Effector memory CD8-positive, alpha-beta T cell (primary cell): Measurements from ENCODE around the gene TMEM63C.
"Not testable (repeated sequence)": the region's sequence is repeated elsewhere in the genome, so short reads cannot be mapped to it uniquely, and the experiment has no call there.

Experiments
- ATAC-seq: fragments of 150-1000 bp; cut with Tn5 transposase; replicated peaks from 2 replicates; pipeline ENCODE4 v1.10.0; 2021; ENCODE audit warnings: mild to moderate bottlenecking, moderate library complexity
- DNase-seq, 3 experiments: peaks; one replicate each; pipeline ENCODE4 v3.0.0; 2021
- H3K27ac Mint-ChIP-seq, 2 donors: one replicate each; pipeline ENCODE4 v1.8.0; 2022; ENCODE audit warnings: mild to moderate bottlenecking in 2 of 2, mixed read lengths in 2 of 2, moderate library complexity in 2 of 2
- H3K27me3 Mint-ChIP-seq, 2 donors: one replicate each; pipeline ENCODE4 v1.8.0; 2022; ENCODE audit warnings: mixed read lengths in 2 of 2
- H3K36me3 Mint-ChIP-seq: one replicate; pipeline ENCODE4 v1.8.0; 2022; ENCODE audit warnings: mild to moderate bottlenecking, moderate library complexity, mixed read lengths; ENCODE audit not compliant: insufficient read depth
- H3K4me1 Mint-ChIP-seq, 2 donors: one replicate each; pipeline ENCODE4 v1.8.0; 2022; ENCODE audit warnings: low read depth in 2 of 2, mixed read lengths in 2 of 2
- H3K4me3 Mint-ChIP-seq, 2 donors: one replicate each; pipeline ENCODE4 v1.8.0; 2022; ENCODE audit warnings: mild to moderate bottlenecking in 2 of 2, mixed read lengths in 2 of 2, moderate library complexity in 2 of 2
- H3K9me3 Mint-ChIP-seq, 2 donors: one replicate each; pipeline ENCODE4 v1.8.0; 2022; ENCODE audit warnings: mixed read lengths in 2 of 2

The TMEM63C gene

GRCh38 chr14:77278461-77279230 lies 97.0 kb downstream of the TMEM63C start:
- Mint-ChIP-seq H3K4me1 (no peaks in the 10 kb centered on the region), H3K27ac (no peak overlapping the region), H3K9me3 (no peaks in the 10 kb centered on the region), H3K27me3 (peaks cover 0 to 4% of the 10 kb centered on the region in 2 donors), H3K4me3 (no peak overlapping the region), H3K36me3 (no peaks in the 10 kb centered on the region)
- DNase-seq: no peak
- no peak for ATAC-seq

DNA sequence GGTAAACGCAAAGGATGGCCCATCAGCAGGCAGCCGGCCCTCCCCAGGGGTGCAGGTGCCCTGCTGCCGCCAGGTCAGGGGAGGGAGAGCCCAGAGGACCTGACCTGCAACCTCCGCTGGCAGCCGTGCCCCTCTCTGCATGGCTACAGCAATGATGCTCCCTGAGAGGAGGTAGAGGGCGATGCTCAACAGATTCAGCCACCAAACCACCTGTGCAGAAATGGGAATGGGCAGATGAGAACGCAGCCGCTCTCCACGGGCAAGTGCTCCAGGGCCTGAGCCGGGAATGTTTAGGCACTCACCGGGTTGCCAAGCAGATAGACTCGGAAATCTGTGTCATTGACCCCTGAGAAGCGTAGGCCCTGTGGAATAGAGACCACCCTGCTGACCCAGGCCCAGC lies 98.1 kb downstream of the TMEM63C start:
- DNase-seq: no peak
- Mint-ChIP-seq H3K27ac (no peak overlapping the region), H3K36me3 (no peaks in the 10 kb centered on the region), H3K27me3 (no peaks in the 10 kb centered on the region), H3K9me3 (no peaks in the 10 kb centered on the region), H3K4me1 (no peaks in the 10 kb centered on the region), H3K4me3 (no peak overlapping the region)
- ATAC-seq: no peak

DNA sequence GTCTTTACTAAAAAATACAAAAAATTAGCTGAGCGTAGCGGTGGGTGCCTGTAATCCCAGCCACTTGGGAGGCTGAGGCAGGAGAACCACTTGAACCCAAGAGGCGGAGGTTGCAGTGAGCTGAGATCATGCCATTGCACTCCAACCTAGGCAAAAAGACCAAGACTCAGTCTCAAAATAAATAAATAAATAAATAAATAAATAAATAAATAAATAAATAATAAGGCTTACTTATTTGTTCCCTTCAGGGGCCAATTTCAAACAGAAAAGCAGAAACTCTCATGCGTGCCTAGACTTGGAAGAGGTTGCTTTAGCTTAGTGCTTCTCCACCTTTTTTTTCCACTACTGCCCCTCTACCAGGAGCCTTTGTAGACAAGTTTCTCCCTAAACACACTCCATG lies 99.3 kb downstream of the TMEM63C start:
- H3K27ac Mint-ChIP-seq, H3K4me3 Mint-ChIP-seq, ATAC-seq, H3K9me3 Mint-ChIP-seq, DNase-seq, H3K27me3 Mint-ChIP-seq, H3K36me3 Mint-ChIP-seq, H3K4me1 Mint-ChIP-seq: not testable (repeated sequence)

DNA sequence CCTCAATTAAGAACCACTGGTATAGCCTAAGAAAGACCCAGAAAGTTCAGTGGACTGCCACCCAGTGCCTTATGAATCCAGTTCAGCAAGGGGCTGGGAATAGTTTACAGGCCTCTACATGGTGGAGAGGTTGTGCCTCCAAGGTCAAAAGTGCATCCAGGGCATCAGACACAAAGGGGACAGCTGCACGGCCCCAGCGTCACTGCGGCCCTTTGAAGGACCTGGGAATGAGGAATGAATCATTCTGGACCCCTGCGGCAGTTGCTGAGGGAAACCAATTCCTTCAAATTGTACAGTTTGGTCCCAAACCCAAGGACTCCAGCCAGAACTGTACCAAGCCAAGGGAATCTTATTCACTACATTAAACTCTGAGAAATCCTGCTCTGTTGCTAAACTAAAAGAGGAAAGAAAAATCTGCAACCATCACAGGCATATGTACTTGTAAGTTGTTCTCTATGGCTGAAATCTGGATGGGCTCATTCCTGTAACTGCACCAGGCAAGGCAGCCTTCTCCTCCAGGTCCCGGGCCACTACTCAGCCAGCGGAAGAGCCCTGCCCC lies 100.3 kb downstream of the TMEM63C start:
- no peak for DNase-seq
- no peak for ATAC-seq
- H3K4me1 Mint-ChIP-seq: no peaks in the 10 kb centered on the region
- H3K27me3 Mint-ChIP-seq: no peaks in the 10 kb centered on the region
- H3K4me3 Mint-ChIP-seq: no peak overlapping the region
- H3K9me3 Mint-ChIP-seq: no peaks in the 10 kb centered on the region
- no peak overlapping the region for H3K27ac Mint-ChIP-seq
- peaks cover 5% of the 10 kb centered on the region for H3K36me3 Mint-ChIP-seq

DNA sequence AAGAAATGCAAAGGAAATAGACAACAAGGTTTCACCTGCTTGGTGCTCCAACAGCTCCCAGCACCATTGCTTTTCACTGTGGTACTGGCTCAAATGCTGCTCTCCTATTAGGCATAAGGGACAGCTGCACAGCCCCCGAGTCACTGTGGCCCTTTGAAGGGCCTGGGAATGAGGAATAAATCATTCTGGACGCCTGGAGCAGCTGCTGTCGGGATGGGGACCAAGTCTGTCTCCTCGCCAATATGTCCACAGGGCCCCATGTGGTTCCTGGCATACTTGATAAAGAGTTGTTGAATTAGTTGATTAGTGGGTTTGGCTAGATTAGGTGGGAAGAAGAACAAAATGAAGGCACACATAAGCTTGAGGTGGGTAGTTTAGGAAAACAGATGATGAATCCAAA lies 102.5 kb downstream of the TMEM63C start:
- H3K9me3 Mint-ChIP-seq: no peaks in the 10 kb centered on the region
- no peaks in the 10 kb centered on the region for H3K4me1 Mint-ChIP-seq
- H3K27ac Mint-ChIP-seq: no peak overlapping the region
- H3K27me3 Mint-ChIP-seq: no peaks in the 10 kb centered on the region
- DNase-seq: no peak
- H3K4me3 Mint-ChIP-seq: no peak overlapping the region
- H3K36me3 Mint-ChIP-seq: peaks cover 7% of the 10 kb centered on the region
- ATAC-seq: no peak

DNA sequence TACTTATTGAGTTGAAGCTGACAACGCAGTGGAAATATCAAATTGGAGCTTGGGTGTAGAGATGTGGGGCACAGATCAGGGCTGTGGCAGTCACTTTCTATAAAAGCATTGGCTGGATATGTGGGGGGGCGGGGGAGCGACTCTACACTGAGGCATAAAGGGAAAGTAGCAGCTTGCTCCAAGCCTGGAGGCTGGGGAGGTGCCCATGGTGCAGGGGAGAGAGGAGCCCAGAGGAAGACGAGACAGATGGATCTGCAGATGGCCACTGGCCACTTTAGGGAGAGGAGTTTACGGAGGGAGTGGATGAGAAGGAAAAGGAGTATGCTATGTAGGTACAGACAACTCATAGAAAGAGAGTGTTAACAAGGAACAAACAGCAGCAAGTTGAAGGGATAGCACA lies 102.9 kb downstream of the TMEM63C start:
- H3K9me3 Mint-ChIP-seq: no peaks in the 10 kb centered on the region
- no peak for ATAC-seq
- H3K36me3 Mint-ChIP-seq: peaks cover 7% of the 10 kb centered on the region
- no peak overlapping the region for H3K27ac Mint-ChIP-seq
- H3K27me3 Mint-ChIP-seq: no peaks in the 10 kb centered on the region
- no peak overlapping the region for H3K4me3 Mint-ChIP-seq
- DNase-seq: no peak
- no peaks in the 10 kb centered on the region for H3K4me1 Mint-ChIP-seq

DNA sequence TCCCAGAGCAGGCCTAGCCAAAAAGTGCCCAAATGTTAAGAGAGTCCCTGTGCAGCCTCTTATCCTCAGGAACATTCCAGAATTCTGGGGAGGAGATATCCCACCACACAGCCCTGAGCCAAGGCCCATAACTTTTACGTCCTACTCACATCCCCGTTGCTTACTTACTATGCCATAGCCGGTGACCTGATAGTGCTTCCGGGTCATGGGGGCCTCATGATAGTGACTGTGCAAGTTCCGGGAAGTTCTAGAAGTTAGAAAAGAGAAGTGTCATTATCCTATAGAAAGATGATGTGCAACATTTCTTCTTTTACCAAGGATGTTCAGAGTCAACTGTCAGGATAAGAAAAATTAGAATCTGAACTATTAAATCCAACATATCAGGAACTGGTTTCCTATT lies 105.0 kb downstream of the TMEM63C start:
- Mint-ChIP-seq H3K36me3 (peaks cover 7% of the 10 kb centered on the region), H3K27me3 (no peaks in the 10 kb centered on the region), H3K27ac (no peak overlapping the region), H3K4me3 (no peak overlapping the region), H3K9me3 (no peaks in the 10 kb centered on the region), H3K4me1 (no peaks in the 10 kb centered on the region)
- DNase-seq: no peak
- no peak for ATAC-seq

DNA sequence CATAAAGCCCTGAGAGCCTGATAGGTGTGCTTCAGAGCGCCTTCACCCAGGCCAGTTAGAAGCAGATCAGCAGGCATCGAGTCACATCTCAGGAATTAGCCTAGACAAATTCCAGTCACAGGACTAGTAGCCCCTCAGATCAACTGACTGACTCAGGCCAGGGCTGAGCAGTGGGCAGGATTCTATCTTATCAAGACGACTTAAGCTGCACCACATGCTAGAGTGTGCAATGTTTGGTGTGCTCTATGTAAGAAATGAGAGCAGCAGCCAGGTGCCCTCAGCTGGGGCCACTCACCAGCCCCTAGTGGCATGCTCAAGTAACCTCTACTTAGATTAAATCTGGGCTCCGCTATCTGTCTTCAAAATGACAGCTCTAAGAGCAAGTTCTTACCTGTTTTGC lies 109.1 kb downstream of the TMEM63C start:
- DNase-seq (no peak), ATAC-seq (no peak)
- Mint-ChIP-seq H3K27ac (no peak overlapping the region), H3K4me1 (no peaks in the 10 kb centered on the region), H3K4me3 (no peak overlapping the region), H3K36me3 (peaks cover 7% of the 10 kb centered on the region), H3K27me3 (no peaks in the 10 kb centered on the region), H3K9me3 (no peaks in the 10 kb centered on the region)

DNA sequence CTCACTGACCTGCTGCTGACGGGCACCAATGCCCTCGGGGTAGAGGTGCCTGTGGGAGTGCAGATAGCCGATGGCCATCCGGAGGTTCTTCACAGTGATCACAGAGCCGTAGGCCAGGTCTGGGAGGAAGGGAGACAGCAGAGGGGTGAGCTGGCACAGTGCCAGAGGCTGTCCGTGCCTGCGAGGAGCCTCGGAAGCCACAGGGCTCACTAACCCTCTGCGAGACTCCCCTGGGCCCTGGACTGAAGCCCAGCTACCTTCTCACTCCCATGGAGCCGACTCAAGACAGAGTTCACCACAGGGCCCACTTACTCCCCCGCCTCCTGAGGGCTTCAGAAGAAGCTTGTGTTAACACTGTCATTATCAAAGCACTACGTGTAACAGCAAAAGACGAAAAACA lies 114.6 kb downstream of the TMEM63C start:
- H3K27ac Mint-ChIP-seq: no peak overlapping the region
- H3K4me3 Mint-ChIP-seq: no peak overlapping the region
- H3K36me3 Mint-ChIP-seq: no peaks in the 10 kb centered on the region
- DNase-seq: no peak
- H3K9me3 Mint-ChIP-seq: no peaks in the 10 kb centered on the region
- no peak for ATAC-seq
- no peaks in the 10 kb centered on the region for H3K27me3 Mint-ChIP-seq
- H3K4me1 Mint-ChIP-seq: no peaks in the 10 kb centered on the region

DNA sequence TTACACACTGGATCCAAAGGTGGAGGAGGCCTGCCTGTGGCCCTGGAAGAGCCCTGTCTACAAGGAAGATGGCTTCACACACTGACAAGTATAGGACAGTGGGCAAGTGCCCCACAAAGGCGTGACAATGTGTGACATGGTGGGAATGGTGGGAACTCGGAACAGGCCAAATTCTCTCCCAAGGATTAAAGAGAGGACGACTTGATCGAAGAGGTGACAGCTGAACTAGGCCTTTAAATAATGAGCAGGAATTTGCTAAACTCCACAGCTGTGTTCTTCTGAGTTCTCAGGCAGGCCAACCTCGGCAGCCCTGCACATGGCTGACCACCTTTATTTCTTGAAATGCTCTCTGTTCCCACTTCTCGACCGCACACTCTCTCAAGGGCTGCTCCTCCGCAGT lies 115.3 kb downstream of the TMEM63C start:
- Mint-ChIP-seq H3K36me3 (no peaks in the 10 kb centered on the region), H3K4me3 (no peak overlapping the region), H3K27ac (no peak overlapping the region), H3K4me1 (no peaks in the 10 kb centered on the region), H3K9me3 (no peaks in the 10 kb centered on the region), H3K27me3 (no peaks in the 10 kb centered on the region)
- ATAC-seq (no peak), DNase-seq (no peak)

DNA sequence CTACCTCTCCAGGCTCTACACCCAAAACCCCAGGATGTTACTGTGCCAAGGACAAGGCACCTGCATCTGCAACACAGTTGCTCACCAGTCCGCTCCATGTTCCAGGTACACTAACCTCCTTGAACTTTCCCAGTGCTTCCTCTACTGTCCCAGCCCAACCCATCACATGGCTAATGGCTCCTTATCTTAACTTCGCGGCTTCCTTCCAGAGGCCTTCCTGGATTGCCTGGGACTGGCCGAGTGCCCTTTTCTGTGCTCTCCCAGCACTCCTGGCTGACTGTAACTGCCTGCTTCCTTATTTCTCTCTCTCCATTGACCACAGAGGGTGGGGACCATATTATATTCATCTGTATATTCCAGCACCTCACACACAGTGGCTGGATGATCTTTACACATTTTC lies 118.2 kb downstream of the TMEM63C start:
- ATAC-seq: no peak
- peaks cover 3 to 4% of the 10 kb centered on the region in 2 donors for H3K4me1 Mint-ChIP-seq
- no peak overlapping the region for H3K27ac Mint-ChIP-seq
- no peak for DNase-seq
- no peaks in the 10 kb centered on the region for H3K27me3 Mint-ChIP-seq
- H3K9me3 Mint-ChIP-seq: no peaks in the 10 kb centered on the region
- H3K36me3 Mint-ChIP-seq: peaks cover 2% of the 10 kb centered on the region
- H3K4me3 Mint-ChIP-seq: no peak overlapping the region

GRCh38 chr14:77301103-77301502 lies 119.5 kb downstream of the TMEM63C start:
- H3K9me3 Mint-ChIP-seq: no peaks in the 10 kb centered on the region
- H3K27me3 Mint-ChIP-seq: no peaks in the 10 kb centered on the region
- H3K36me3 Mint-ChIP-seq: peaks cover 2% of the 10 kb centered on the region
- H3K4me1 Mint-ChIP-seq: peaks cover 3 to 4% of the 10 kb centered on the region in 2 donors
- peak; percentile 24 for ATAC-seq
- DNase-seq: peak in 2 of 3 experiments; percentile 9 to 21
- H3K4me3 Mint-ChIP-seq: no peak overlapping the region
- no peak overlapping the region for H3K27ac Mint-ChIP-seq

DNA sequence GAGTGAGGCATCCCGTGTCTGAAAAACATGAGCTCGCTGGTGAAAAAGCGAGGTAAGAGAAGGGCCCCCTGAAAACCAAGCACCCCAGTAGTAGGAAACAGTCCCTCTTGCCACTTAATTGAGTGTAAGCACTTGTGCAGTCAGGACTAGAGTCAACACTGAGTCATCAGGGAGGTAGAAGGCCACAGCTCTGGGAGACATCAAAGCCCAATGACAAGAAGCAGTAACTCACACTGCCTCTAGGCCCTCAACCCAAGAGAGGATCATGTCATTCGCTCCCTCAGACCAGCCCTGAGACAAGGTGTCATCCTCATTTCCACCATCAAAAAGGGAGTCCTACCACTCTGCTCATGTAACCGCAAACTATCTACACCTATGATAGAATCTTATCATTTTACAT lies 121.3 kb downstream of the TMEM63C start:
- Mint-ChIP-seq H3K4me1 (peaks cover 3 to 4% of the 10 kb centered on the region in 2 donors), H3K27me3 (no peaks in the 10 kb centered on the region), H3K36me3 (peaks cover 2% of the 10 kb centered on the region), H3K27ac (peak overlapping the region; percentile 17 to 29), H3K9me3 (no peaks in the 10 kb centered on the region), H3K4me3 (no peak overlapping the region)
- ATAC-seq (peak; percentile 47), DNase-seq (no peak)

DNA sequence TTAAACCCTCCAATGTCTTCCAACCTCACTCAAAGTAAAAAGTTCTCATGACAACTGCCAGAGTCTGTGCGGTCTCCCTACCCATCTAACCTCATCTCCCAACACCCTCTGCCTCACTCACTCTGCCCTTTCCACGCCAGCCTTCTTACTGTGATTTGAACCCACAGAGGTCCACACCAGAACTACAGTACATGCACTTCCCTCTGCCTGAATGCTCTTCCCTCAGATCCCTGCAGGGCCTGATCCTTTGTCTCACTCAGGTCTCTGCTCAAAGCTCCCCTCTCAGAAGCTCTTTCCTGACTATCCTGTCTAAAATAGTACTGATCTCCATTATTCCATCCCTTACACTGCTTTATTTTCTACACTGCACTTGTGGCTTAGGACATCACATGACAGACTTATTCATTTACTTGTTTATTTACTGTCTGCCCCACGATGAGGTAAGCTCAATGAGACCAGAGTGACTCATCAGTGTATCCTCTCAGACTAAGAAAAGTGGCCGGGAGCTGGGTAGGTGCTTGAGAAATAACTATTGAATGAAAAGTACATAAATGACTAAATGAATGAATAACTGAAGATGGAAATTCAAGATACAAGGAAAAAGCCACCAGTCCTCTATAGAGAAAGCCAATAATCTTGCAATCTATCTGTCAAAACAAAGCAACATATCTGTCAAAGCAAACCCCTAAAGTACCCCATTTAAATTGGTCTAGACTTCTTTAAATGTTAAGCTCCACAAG lies 122.0 kb downstream of the TMEM63C start:
- Mint-ChIP-seq H3K4me3 (no peak overlapping the region), H3K27ac (peak overlapping the region; percentile 17 to 29), H3K9me3 (no peaks in the 10 kb centered on the region), H3K36me3 (peaks cover 2% of the 10 kb centered on the region), H3K27me3 (no peaks in the 10 kb centered on the region), H3K4me1 (peaks cover 3 to 4% of the 10 kb centered on the region in 2 donors)
- ATAC-seq (peak; percentile 54), DNase-seq (no peak)
